Ascending aorta (tissue), 2 donors: ENCODE data around the gene GRIK1. TPM values are rescaled to one million over a fixed set of nuclear protein-coding genes. Genes with fewer than 3 reads are reported as not detected.

Source experiments
- DNase-seq, 2 donors: peaks; one replicate each; pipeline ENCODE4 v3.0.0-alpha.2; 2019; ENCODE audit warnings: low spot score in 2 of 2
- H3K27ac ChIP-seq, 2 donors: fragments of 200-600 bp; sonication (generic); one replicate each; pipeline ENCODE4 v1.5.1; 2016 to 2017; ENCODE audit warnings: mild to moderate bottlenecking in 1 of 2
- H3K27me3 ChIP-seq: fragments of 200-600 bp; sonication (generic); one replicate; pipeline ENCODE4 v1.5.1; 2017
- H3K36me3 ChIP-seq, 2 donors: fragments of 200-600 bp; sonication (generic); one replicate each; pipeline ENCODE4 v1.5.1; 2016
- H3K4me1 ChIP-seq, 2 donors: fragments of 200-600 bp; sonication (generic); one replicate each; pipeline ENCODE4 v1.5.1; 2016 to 2017; ENCODE audit warnings: mild to moderate bottlenecking in 1 of 2
- H3K4me3 ChIP-seq, 2 donors: fragments of 200-600 bp; sonication (generic); one replicate each; pipeline ENCODE4 v1.5.1; 2016 to 2017; ENCODE audit warnings: mild to moderate bottlenecking in 1 of 2
- H3K9me3 ChIP-seq, 2 donors: fragments of 200-600 bp; sonication (generic); one replicate each; pipeline ENCODE4 v1.5.1; 2016
- intact Hi-C: fragments of 100-400 bp; cut with DNase I; formaldehyde crosslinking; loops from one replicate; pipeline ENCODE4 v1.15.1; 2023
- total RNA-seq: library from RNA; depleted of rRNA; stranded (reverse); fragments of >200 nt; gene quantifications from one replicate; pipeline ENCODE4 v1.1.0, GENCODE V29; 2016
- TF ChIP-seq, protein P1 (sequence below), 3 experiments: fragments of 200-600 bp in 2 of 3; fragments of 450-650 bp in 1 of 3; sonication (generic) in 2 of 3; IDR thresholded peaks; one replicate each; pipeline ENCODE4 v1.5.1; 2016 to 2019; ENCODE audit warnings: antibody characterized with exemption in 3 of 3, mild to moderate bottlenecking in 1 of 3, moderate library complexity in 1 of 3

Gene GRIK1
- total RNA-seq, 1 donor from 2014 or later, result not detected

DNA sequence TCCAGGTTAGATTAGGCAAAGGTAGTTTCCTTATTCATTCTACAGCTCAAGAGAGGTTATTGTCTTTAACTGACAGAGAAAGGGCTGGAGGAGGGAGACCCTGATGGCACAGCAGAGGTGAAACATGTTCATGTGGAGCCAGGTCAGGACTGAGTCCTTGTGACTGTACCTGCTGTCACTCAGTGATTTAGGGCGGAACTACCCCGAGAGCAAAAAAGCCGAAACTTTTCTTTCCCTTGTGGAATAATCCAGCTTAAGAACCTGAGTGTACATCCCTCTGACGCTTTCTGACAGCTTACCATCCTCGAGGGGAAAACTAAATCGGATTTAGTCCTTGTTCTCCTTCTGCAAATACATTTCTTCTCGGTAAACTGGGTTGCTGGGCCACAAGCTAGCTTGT is 367.8 kb downstream of the GRIK1 start:
- TF ChIP-seq, protein P1, sequence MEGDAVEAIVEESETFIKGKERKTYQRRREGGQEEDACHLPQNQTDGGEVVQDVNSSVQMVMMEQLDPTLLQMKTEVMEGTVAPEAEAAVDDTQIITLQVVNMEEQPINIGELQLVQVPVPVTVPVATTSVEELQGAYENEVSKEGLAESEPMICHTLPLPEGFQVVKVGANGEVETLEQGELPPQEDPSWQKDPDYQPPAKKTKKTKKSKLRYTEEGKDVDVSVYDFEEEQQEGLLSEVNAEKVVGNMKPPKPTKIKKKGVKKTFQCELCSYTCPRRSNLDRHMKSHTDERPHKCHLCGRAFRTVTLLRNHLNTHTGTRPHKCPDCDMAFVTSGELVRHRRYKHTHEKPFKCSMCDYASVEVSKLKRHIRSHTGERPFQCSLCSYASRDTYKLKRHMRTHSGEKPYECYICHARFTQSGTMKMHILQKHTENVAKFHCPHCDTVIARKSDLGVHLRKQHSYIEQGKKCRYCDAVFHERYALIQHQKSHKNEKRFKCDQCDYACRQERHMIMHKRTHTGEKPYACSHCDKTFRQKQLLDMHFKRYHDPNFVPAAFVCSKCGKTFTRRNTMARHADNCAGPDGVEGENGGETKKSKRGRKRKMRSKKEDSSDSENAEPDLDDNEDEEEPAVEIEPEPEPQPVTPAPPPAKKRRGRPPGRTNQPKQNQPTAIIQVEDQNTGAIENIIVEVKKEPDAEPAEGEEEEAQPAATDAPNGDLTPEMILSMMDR (IDR thresholded peaks at IDR 0.05), result no peak
- intact Hi-C loops, result no loop called here
- H3K4me3 ChIP-seq, result no peak overlapping the region

DNA sequence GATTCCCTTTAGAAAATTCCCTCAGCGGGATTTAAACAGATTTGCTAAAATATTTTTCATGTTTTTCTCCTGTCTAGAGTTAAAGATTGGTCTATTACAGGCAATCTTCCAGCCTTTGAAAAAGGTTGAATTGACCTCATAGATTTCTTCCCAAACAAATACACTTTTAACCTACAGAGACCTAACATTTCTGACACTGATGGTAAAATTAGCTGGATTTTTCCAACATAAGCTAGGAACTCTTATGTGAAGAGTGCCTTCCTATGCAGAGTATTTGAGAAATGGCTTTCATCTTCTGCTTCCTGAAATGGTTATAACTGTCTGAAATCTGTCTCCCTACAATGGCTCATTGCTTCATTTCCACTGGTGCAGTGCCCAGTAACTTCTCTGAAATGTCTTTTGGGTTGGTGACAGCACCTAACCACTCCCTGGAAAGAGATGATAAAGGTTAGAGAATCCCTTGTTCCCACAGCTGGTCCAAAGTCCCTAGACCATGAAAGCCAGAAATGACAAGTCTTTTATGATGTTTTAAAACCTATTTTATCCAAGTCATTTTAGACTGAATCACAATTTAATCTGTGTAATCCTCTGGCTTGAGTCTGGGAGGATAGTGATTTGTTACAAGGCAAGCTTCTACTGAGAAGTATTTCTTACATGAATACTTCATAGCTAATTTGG is 371.6 kb downstream of the GRIK1 start:
- Histone ChIP-seq H3K36me3 (no peaks in the 10 kb centered on the region), H3K27me3 (no peaks in the 10 kb centered on the region), H3K4me1 (no peaks in the 10 kb centered on the region), H3K9me3 (no peaks in the 10 kb centered on the region), H3K4me3 (no peak overlapping the region), H3K27ac (no peak overlapping the region)
- DNase-seq, result no peak
- intact Hi-C loops, result no loop called here
- TF ChIP-seq, protein P1 (IDR thresholded peaks at IDR 0.05), result no peak

More for the DNA sequence above, 367.8 kb downstream of the GRIK1 start:
- no peaks in the 10 kb centered on the region for H3K36me3 ChIP-seq
- no peaks in the 10 kb centered on the region for H3K9me3 ChIP-seq
- H3K4me1 ChIP-seq, result no peaks in the 10 kb centered on the region
- H3K27ac ChIP-seq, result no peak overlapping the region
- no peak for DNase-seq
- H3K27me3 ChIP-seq, result no peaks in the 10 kb centered on the region

DNA sequence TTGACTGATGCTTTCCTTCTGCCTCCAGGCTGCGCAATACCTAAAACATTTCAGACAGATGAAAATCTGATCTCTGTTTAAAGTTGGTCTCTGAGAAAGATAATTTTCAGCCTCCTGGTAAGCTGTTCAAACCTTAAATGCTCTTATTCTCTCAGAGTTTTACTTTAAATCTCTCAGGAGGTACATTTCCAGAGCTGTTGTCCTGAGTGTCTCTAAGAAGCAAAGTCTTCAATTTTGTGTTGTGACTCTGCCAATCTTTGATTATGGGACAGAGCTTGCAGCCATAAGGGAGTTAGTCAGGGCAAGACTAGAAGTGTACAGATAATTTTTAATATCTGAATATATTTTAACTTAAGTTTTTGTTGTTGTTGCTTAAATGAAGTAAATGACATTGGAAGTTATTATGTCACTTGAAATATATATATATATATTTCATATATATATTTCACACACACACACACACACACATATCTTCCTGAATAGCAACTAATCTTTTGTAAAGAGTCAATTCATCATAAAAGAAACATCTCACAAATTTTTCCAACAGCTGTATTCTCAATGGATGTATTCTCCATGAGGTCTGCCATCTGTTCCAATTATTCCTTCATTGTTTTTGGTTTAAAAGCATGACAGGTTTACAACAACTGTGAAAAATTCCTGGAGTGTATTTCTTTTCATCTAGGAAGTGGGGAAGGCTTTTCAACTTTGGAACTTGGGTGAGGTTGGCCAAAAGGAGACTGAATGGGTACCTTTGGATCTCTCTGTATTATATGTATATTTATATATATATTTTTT is 381.7 kb downstream of the GRIK1 start:
- Histone ChIP-seq H3K27ac (no peak overlapping the region), H3K36me3 (no peaks in the 10 kb centered on the region), H3K4me1 (no peaks in the 10 kb centered on the region), H3K27me3 (no peaks in the 10 kb centered on the region), H3K9me3 (no peaks in the 10 kb centered on the region), H3K4me3 (no peak overlapping the region)
- intact Hi-C loops, result no loop called here
- TF ChIP-seq, protein P1 (IDR thresholded peaks at IDR 0.05), result no peak
- no peak for DNase-seq

DNA sequence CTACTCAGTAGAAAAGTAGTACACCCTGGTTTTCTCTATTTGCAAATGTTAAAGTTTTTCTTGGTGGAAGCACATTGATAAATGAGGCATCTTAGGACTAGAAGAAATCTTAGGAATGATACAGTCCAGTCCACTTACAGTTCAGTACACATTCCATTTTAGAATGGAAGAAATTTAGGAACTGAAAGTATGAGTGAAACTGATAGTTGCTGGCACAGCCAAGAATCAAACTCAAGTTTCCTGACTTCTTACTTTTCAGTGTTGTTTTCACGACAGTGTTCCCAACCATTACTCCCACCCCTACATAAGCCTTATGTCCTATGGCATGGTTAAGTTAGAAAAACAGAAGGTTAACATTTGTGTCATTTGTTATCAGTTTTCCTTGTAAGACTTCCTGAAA is 382.6 kb downstream of the GRIK1 start:
- H3K27ac ChIP-seq, result no peak overlapping the region
- no peaks in the 10 kb centered on the region for H3K36me3 ChIP-seq
- intact Hi-C loops, result no loop called here
- no peaks in the 10 kb centered on the region for H3K9me3 ChIP-seq
- DNase-seq, result no peak
- H3K4me1 ChIP-seq, result no peaks in the 10 kb centered on the region
- H3K27me3 ChIP-seq, result no peaks in the 10 kb centered on the region
- TF ChIP-seq, protein P1 (IDR thresholded peaks at IDR 0.05), result no peak
- H3K4me3 ChIP-seq, result no peak overlapping the region

DNA sequence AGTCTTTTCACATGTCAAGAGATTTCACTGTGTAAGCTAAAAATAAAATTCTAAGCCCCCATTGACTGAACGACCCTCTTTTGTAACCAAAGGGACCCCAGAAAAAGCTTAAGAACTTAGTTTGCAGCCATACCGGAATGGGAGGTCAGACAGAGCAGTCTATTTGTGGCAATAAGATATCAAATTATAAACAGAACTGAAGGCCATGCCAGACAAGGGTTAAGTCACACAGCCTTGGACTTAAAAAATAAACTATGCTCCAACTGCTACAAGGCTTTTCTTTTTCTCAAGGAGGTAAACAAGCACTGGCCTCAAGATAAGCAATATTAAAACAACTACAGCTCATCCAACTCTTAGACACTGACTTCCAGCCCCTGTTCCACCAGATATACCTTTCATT is 384.2 kb downstream of the GRIK1 start:
- H3K27me3 ChIP-seq, result no peaks in the 10 kb centered on the region
- no peak overlapping the region for H3K4me3 ChIP-seq
- intact Hi-C loops, result no loop called here
- H3K4me1 ChIP-seq, result no peaks in the 10 kb centered on the region
- H3K27ac ChIP-seq, result no peak overlapping the region
- no peaks in the 10 kb centered on the region for H3K36me3 ChIP-seq
- H3K9me3 ChIP-seq, result no peaks in the 10 kb centered on the region
- DNase-seq, result no peak
- TF ChIP-seq, protein P1 (IDR thresholded peaks at IDR 0.05), result no peak
